H1 (cell line): ENCODE results near the gene GALNT9. TPM values are rescaled to one million over a fixed set of nuclear protein-coding genes. Genes with fewer than 3 reads are reported as not detected.
A peak's percentile ranks its signal among the peaks of the same experiment; 100 is the strongest.

Source experiments
- JUND ChIP-seq: IDR thresholded peaks from 2 replicates; pipeline ENCODE4 v1.6.1; 2011; ENCODE audit warnings: mild to moderate bottlenecking, improper control_type of control experiment, low read length
- KDM1A ChIP-seq: fragments of 200-600, 300-600 bp; sonication (generic); IDR thresholded peaks from 2 replicates; pipeline ENCODE4 v1.7.1; 2016; ENCODE audit warnings: mild to moderate bottlenecking, low read length, borderline replicate concordance
- TCF12 ChIP-seq: IDR thresholded peaks from 2 replicates; pipeline ENCODE4 v1.6.1; 2011; ENCODE audit warnings: low read depth, mild to moderate bottlenecking, low read length
- polyA plus RNA-seq, 7 experiments: library from polyadenylated mRNA; depleted of rRNA in 3 of 7; stranded (reverse) in 5 of 7; unstranded in 2 of 7; fragments of >200 nt in 5 of 7; fragments of 200-250 nt in 2 of 7; gene quantifications; 1 replicate in 5 of 7; 2 replicates in 1 of 7; 4 replicates in 1 of 7; pipeline versions ENCODE4 v1.2.1 to v1.2.3, GENCODE V29; 2011 to 2013; ENCODE audit warnings: missing spikeins in 2 of 7, mixed read lengths in 2 of 7
- total RNA-seq: library from RNA; stranded (reverse); fragmentation: NEBNext Ultra II Directional; extraction: Animal tissue kit (Norgen Biotek cat#: 25700); gene quantifications from 2 replicates; pipeline ENCODE4 v1.2.1, GENCODE V29; 2021

The GALNT9 gene
- total and polyA plus RNA-seq, 2 of the 8 experiments (the other 6 are each of a cell fraction or from before 2014, with no cell fraction given) = 2.0 to 3.6 TPM

DNA sequence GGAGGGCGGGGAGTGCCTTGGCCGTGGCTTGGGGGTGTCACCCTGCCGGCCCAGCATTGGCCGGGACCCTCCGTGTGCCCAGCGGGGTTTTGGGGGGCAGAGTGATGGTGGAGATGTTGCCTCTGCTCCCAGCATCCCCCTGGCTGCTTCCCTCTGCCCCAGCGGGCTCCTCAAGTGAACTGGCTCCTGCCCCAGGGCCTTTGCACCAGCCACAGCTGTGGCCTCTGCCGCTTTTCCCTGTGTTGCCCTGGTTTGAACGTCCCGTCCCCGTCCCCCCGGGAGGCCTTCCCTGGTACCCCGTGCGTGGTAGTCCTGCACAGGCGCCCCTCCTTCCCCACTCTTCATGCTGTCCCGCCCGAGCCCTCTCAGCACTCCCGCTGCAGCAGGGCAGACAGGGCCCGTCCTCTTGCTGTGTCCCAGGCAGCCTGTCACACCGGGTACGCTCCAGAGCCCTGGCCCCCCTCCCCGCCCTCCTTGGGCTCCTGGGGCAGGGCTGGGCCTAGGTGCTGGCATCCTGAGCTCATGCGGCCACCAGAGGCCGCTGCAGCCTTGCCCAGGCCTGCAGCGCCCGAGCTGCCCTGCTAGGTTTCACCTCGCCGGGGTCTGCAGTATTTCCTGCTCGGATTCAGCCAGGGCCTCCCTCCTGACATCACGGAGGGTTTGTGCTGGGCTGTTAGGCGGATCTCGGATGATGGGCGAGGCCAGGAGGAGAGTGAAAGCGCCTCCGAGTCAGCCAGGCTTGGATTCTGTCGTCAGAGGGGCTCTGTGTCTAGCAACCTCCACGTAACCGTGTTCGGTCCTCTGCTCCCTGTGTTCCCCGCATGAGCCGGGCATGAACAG is 175.7 kb downstream of the GALNT9 start (continued):
- TF ChIP-seq KDM1A = peak; percentile 63; the same call in 1 of the 2 replicates
- TF ChIP-seq JUND = 0 out of 2 replicates have a peak, but pooled peaks have one; percentile 29
- no peak for TF ChIP-seq TCF12
- TF ChIP-seq, all 59 proteins: peak for 12
